Heart left ventricle (tissue), 16 donors: ENCODE data around the gene STXBP3. TPM values are rescaled to one million over a fixed set of nuclear protein-coding genes. Genes with fewer than 3 reads are reported as not detected.

ENCODE experiments used
- ATAC-seq, 4 donors: fragments of 200-7000 bp; cut with Tn5 transposase; one replicate each; pipeline ENCODE4 v1.9.1; 2020 to 2022; ENCODE audit warnings: moderate library complexity in 4 of 4, mild to moderate bottlenecking in 3 of 4, moderate number of reproducible peaks in 1 of 4
- DNase-seq, 5 donors: peaks; one replicate each; pipeline ENCODE4 v3.0.0-alpha.2; 2020
- H3K27ac ChIP-seq, 12 donors: fragments of 200-600 bp; sonication (generic) in 4 of 12; one replicate each; pipeline versions ENCODE4 v1.5.0 to v1.8.0; 2016 to 2022; ENCODE audit warnings: mild to moderate bottlenecking in 2 of 12
- H3K27me3 ChIP-seq, 9 donors: fragments of 200-600 bp; sonication (generic) in 2 of 9; one replicate each; pipeline versions ENCODE4 v1.5.1 to v1.8.0; 2016 to 2022; ENCODE audit warnings: mild to moderate bottlenecking in 3 of 9
- H3K36me3 ChIP-seq, 9 donors: fragments of 200-600 bp; sonication (generic) in 2 of 9; one replicate each; pipeline versions ENCODE4 v1.5.0 to v1.8.0; 2018 to 2022; ENCODE audit warnings: mild to moderate bottlenecking in 2 of 9
- H3K4me1 ChIP-seq, 12 donors: fragments of 200-600 bp; sonication (generic) in 4 of 12; one replicate each; pipeline versions ENCODE4 v1.5.0 to v1.8.0; 2016 to 2022; ENCODE audit warnings: mild to moderate bottlenecking in 3 of 12
- H3K4me3 ChIP-seq, 12 donors: fragments of 200-600 bp; sonication (generic) in 4 of 12; one replicate each; pipeline versions ENCODE4 v1.5.0 to v1.8.0; 2017 to 2022; ENCODE audit warnings: mild to moderate bottlenecking in 9 of 12, moderate library complexity in 4 of 12
- H3K9me3 ChIP-seq, 12 donors: fragments of 200-600 bp; sonication (generic) in 4 of 12; one replicate each; pipeline versions ENCODE4 v1.5.0 to v1.8.0; 2016 to 2022; ENCODE audit warnings: mild to moderate bottlenecking in 1 of 12
- CTCF ChIP-seq, 12 donors: fragments of 200-600 bp; sonication (generic) in 4 of 12; IDR thresholded peaks; one replicate each; pipeline versions ENCODE4 v1.5.0 to v1.8.0; 2018 to 2022; ENCODE audit warnings: antibody characterized with exemption in 12 of 12, mild to moderate bottlenecking in 5 of 12
- POLR2A ChIP-seq, 2 donors: fragments of 450-650 bp; IDR thresholded peaks; one replicate each; pipeline ENCODE4 v1.6.1; 2017; ENCODE audit warnings: antibody characterized with exemption in 2 of 2, mild to moderate bottlenecking in 2 of 2, moderate library complexity in 2 of 2
- WGBS, 4 donors: extraction: QIAGEN DNeasy Blood & Tissue Kit in 2 of 4; methylation state at CpG; one replicate each; pipeline versions ENCODE4 v1.1.5 to v1.1.7; 2013 to 2018; 5-methylcytosine and 5-hydroxymethylcytosine counted together
- intact Hi-C, 10 donors: fragments of 100-400 bp; cut with DNase I; formaldehyde crosslinking; loops; one replicate each; pipeline versions ENCODE4 v1.11.1 to v1.14.2; 2022
- polyA plus RNA-seq, 2 donors: library from polyadenylated mRNA; stranded (reverse); fragments of 200-250 nt; gene quantifications; one replicate each; pipeline ENCODE4 v1.2.3, GENCODE V29; 2013
- total RNA-seq, 9 donors: library from RNA; depleted of rRNA in 2 of 9; stranded (reverse); fragments of >200 nt in 2 of 9; fragmentation: NEBNext Ultra II Directional in 3 of 9; extraction: Animal tissue kit (Norgen Biotek cat#: 25700) in 3 of 9; gene quantifications; one replicate each; pipeline versions ENCODE4 v1.1.0 to v1.2.4, GENCODE V29; 2016 to 2023
- donor health status: ischemic (EF 13 %, LVEDD 7.1; RV severe dilation, severe dysfunction).
- donor health status: healthy with polysubstance abuse.
- donor health status: DM: no; HTN: yes; CAD: no.
- donor health status: DM: no; HTN: no; CAD: no.
- donor health status: ischemic (EF 25% LVEDD 6.9; RV normal size, moderate dysfunction).
- donor health status: ischemic (EF 25% LVEDD 5.7; RV mildly dilated, moderate dysfunction).
- donor health status: healthy.
- donor health status: DM: yes; HTN: yes; CAD: no.
- donor health status: ischemic (EF 35%, LVEDD 5.7; RV mildly dilated, moderate dysfunction).
- donor health status: nonischemic (EF 11% LVEDD 7.7; RV severe dilation, severe dysfunction).
- donor health status: DM: yes; HTN: yes; CAD: no.
- donor health status: PGD.
- donor health status: ischemic (EF 29% LVEDD 5.4; RV normal size, mild dysfunction).
- donor health status: nonischemic (EF 23%, LVEDD 6.1; RV moderate dilation, normal function).

The STXBP3 gene
- total and polyA plus RNA-seq, 11 donors = 19.2 to 42.7 (median 26.1) TPM

- no peaks in the 10 kb centered on the region for H3K27me3 ChIP-seq
- peak; percentile 52 to 71 (median 66) for ATAC-seq
- H3K27ac ChIP-seq = peak overlapping the region in 10 of 12 donors; percentile 8 to 88 (median 58)
- H3K4me1 ChIP-seq = peaks cover 0 to 38% (median 27%) of the 10 kb centered on the region in 12 donors
- DNase-seq = peak; percentile 72 to 85 (median 79)
- no peaks in the 10 kb centered on the region for H3K36me3 ChIP-seq
- intact Hi-C loops = loop anchor here in 9 of 10 donors (1.0 to 10.0 kb wide), 8 partner anchors 49 to 286 kb away; partner anchors contain the start of genes ELAPOR1 (in 2 of the 9) and GPSM2 (in 1 of the 9)
- H3K4me3 ChIP-seq = no peak overlapping the region
- WGBS, 4 donors = 23 to 31% (median 27%) methylated on average over 12 of the region's 12 CpGs
- H3K9me3 ChIP-seq = peaks cover 0 to 7% (median 0%) of the 10 kb centered on the region in 12 donors
- no peak for TF ChIP-seq POLR2A (IDR thresholded peaks at IDR 0.05)
- TF ChIP-seq CTCF (IDR thresholded peaks at IDR 0.05) = peak; percentile 56 to 89 (median 76)
Observed at GRCh38 chr1:108828074-108828961, 81.8 kb downstream of the STXBP3 start.

- H3K9me3 ChIP-seq = peaks cover 0 to 7% (median 0%) of the 10 kb centered on the region in 12 donors
- intact Hi-C loops = loop anchor here in 7 of 10 donors (2.0 to 10.0 kb wide), 6 partner anchors 48 to 285 kb away; partner anchors contain the start of genes ELAPOR1 (in 2 of the 7) and GPSM2 (in 1 of the 7)
- ATAC-seq (peak in 1 of 4 donors; percentile 9), DNase-seq (no peak)
- TF ChIP-seq POLR2A (IDR thresholded peaks at IDR 0.05) (no peak), CTCF (IDR thresholded peaks at IDR 0.05) (no peak)
- H3K4me3 ChIP-seq = no peak overlapping the region
- no peaks in the 10 kb centered on the region for H3K36me3 ChIP-seq
- H3K4me1 ChIP-seq = peaks cover 0 to 38% (median 27%) of the 10 kb centered on the region in 12 donors
- no peaks in the 10 kb centered on the region for H3K27me3 ChIP-seq
- peak overlapping the region in 8 of 12 donors; percentile 30 to 88 (median 74) for H3K27ac ChIP-seq
- 69 to 79% (median 76%) methylated on average over 6 of the region's 6 CpGs for WGBS, 4 donors
Observed at GRCh38 chr1:108829498-108829916, 83.0 kb downstream of the STXBP3 start.

- Histone ChIP-seq H3K27me3 (no peaks in the 10 kb centered on the region), H3K27ac (peak overlapping the region; percentile 28 to 88 (median 66)), H3K4me1 (peaks cover 0 to 38% (median 27%) of the 10 kb centered on the region in 12 donors), H3K9me3 (no peaks in the 10 kb centered on the region), H3K4me3 (peak overlapping the region in 7 of 12 donors; percentile 3 to 29 (median 10)), H3K36me3 (no peaks in the 10 kb centered on the region)
- peak; percentile 76 to 92 (median 91) for ATAC-seq
- intact Hi-C loops = loop anchor here in 1 of 10 donors (5.0 kb wide), 1 partner anchor 47 kb away; the partner anchor contains the start of gene GPSM2
- DNase-seq = peak; percentile 69 to 90 (median 85)
- TF ChIP-seq POLR2A (IDR thresholded peaks at IDR 0.05) (no peak), CTCF (IDR thresholded peaks at IDR 0.05) (no peak)
- 51 to 65% (median 55%) methylated on average over 15 to 20 of the region's 20 CpGs for WGBS, 4 donors
Observed at GRCh38 chr1:108830119-108831008, 83.9 kb downstream of the STXBP3 start.
